Measurements from ENCODE around the gene SPSB1.

GRCh38 chr1:9257851-9258250 lies 34.8 kb upstream of the SPSB1 start:
- TF ChIP-seq POLR2A (IDR thresholded peaks at IDR 0.05): no peak
- TF ChIP-seq CTCF (IDR thresholded peaks at IDR 0.05): no peak

Measured in right lobe of liver (tissue), 4 donors.